Fibroblast of mammary gland (primary cell): ENCODE data around the gene SLC22A5.

Experiments used
- DNase-seq: peaks from one replicate; pipeline ENCODE4 v3.0.0-alpha.2; 2010; ENCODE audit warnings: low read depth
- H3K4me3 ChIP-seq: 2 replicates; pipeline ENCODE4 v1.5.1; 2011; ENCODE audit warnings: low read depth, mild to moderate bottlenecking, low read length, moderate library complexity; ENCODE audit not compliant: control insufficient read depth
- TF ChIP-seq, protein P1 (sequence below): conservative IDR thresholded peaks from 2 replicates; pipeline ENCODE4 v1.5.1; 2011; ENCODE audit warnings: low read depth, low read length, inconsistent platforms; ENCODE audit not compliant: control insufficient read depth, insufficient read depth

The SLC22A5 gene

DNA sequence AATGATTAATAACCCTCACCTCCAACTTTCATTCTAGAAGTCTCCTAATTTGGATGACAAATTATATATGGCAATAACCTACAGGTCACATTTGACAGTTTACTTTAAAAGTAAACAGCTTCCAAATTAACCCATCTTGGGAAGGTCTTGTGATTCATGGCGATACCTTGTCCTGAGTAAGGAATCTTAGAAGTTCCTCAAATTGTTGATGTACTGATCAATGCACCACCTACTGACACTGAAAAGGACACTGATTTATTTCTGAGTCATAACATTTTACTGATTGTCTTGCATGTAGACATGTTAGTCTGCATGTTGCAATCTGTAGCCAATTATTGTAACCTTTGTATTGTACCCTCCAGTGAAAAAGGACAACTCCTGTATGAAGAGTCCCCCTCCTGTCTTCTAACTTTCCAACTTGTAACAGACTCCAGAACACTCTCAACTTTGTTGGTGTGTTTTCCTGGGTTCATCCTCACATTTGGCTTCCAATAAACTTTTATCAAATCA, 16.0 kb upstream of the SLC22A5 start:
- no peak overlapping the region for H3K4me3 ChIP-seq
- DNase-seq: no peak
- TF ChIP-seq, protein P1, sequence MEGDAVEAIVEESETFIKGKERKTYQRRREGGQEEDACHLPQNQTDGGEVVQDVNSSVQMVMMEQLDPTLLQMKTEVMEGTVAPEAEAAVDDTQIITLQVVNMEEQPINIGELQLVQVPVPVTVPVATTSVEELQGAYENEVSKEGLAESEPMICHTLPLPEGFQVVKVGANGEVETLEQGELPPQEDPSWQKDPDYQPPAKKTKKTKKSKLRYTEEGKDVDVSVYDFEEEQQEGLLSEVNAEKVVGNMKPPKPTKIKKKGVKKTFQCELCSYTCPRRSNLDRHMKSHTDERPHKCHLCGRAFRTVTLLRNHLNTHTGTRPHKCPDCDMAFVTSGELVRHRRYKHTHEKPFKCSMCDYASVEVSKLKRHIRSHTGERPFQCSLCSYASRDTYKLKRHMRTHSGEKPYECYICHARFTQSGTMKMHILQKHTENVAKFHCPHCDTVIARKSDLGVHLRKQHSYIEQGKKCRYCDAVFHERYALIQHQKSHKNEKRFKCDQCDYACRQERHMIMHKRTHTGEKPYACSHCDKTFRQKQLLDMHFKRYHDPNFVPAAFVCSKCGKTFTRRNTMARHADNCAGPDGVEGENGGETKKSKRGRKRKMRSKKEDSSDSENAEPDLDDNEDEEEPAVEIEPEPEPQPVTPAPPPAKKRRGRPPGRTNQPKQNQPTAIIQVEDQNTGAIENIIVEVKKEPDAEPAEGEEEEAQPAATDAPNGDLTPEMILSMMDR: no peak

- H3K4me3 ChIP-seq: no peak overlapping the region
- TF ChIP-seq, protein P1: no peak
- DNase-seq: no peak
These were observed 14.9 kb upstream of the SLC22A5 start for GRCh38 chr5:132354381-132355139.

- DNase-seq: no peak
- TF ChIP-seq, protein P1: no peak
- no peak overlapping the region for H3K4me3 ChIP-seq
These were observed 14.3 kb upstream of the SLC22A5 start for GRCh38 chr5:132355140-132355765.

DNA sequence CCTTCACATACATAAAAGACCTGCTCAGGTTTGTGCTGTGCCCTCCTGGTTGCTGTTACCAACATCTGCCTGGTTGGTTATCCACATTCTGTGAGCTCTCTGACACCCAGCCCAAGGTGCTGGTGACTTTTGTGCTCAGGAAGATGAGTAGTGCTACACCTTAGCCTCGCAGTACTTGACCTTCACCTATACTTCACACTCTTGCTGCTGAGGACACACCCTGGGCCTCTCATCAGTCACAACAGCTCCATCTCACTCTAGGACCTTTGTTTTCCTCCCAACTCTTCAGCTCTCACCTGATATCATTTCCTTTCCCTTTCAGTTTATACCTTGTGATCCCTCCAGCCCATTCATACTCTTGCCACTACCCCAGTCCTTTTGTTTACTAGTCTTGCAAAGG, 10.7 kb upstream of the SLC22A5 start:
- no peak for DNase-seq
- TF ChIP-seq, protein P1: no peak
- H3K4me3 ChIP-seq: no peak overlapping the region

GRCh38 chr5:132362086-132362485, 7.4 kb upstream of the SLC22A5 start:
- H3K4me3 ChIP-seq: no peak overlapping the region
- TF ChIP-seq, protein P1: no peak
- no peak for DNase-seq

GRCh38 chr5:132363431-132364112, 5.9 kb upstream of the SLC22A5 start:
- peak; percentile 97 for DNase-seq
- TF ChIP-seq, protein P1: no peak
- no peak overlapping the region for H3K4me3 ChIP-seq
